Nephron progenitor cell (in vitro differentiated cells): ENCODE results near the gene DPYSL4.
"Not testable (repeated sequence)": the region's sequence is repeated elsewhere in the genome, so short reads cannot be mapped to it uniquely, and the experiment has no call there.

ENCODE experiments used
- DNase-seq: peaks from one replicate; pipeline ENCODE4 v3.0.0; 2021
- H3K27ac Mint-ChIP-seq: 2 replicates; pipeline ENCODE4 v1.8.0; 2021; ENCODE audit warnings: mild to moderate bottlenecking, moderate library complexity, mixed read lengths
- H3K27me3 Mint-ChIP-seq: 2 replicates; pipeline ENCODE4 v1.8.0; 2021; ENCODE audit warnings: mild to moderate bottlenecking, low read depth, mixed read lengths; ENCODE audit not compliant: poor library complexity
- H3K36me3 Mint-ChIP-seq: 2 replicates; pipeline ENCODE4 v1.8.0; 2021; ENCODE audit warnings: low read depth, mixed read lengths
- H3K4me1 Mint-ChIP-seq: 2 replicates; pipeline ENCODE4 v1.8.0; 2021; ENCODE audit warnings: mixed read lengths
- H3K4me3 Mint-ChIP-seq: 2 replicates; pipeline ENCODE4 v1.8.0; 2021; ENCODE audit warnings: mild to moderate bottlenecking, moderate library complexity, mixed read lengths
- H3K9me3 Mint-ChIP-seq: 2 replicates; pipeline ENCODE4 v1.8.0; 2021; ENCODE audit warnings: mild to moderate bottlenecking, moderate library complexity, mixed read lengths
- CTCF ChIP-seq: fragments of 200-600 bp; sonication (generic); IDR thresholded peaks from 2 replicates; pipeline ENCODE4 v1.5.0; 2021; ENCODE audit warnings: antibody characterized with exemption

DPYSL4 gene

GRCh38 chr10:132155723-132156381 is 30.9 kb upstream of the DPYSL4 start:
- DNase-seq = no peak
- Mint-ChIP-seq H3K27me3 (peaks cover 10% of the 10 kb centered on the region), H3K4me3 (no peak overlapping the region), H3K36me3 (no peaks in the 10 kb centered on the region), H3K4me1 (no peaks in the 10 kb centered on the region), H3K27ac (no peak overlapping the region), H3K9me3 (no peaks in the 10 kb centered on the region)
- TF ChIP-seq CTCF = no peak

GRCh38 chr10:132156382-132156781 is 30.4 kb upstream of the DPYSL4 start:
- TF ChIP-seq CTCF = no peak
- Mint-ChIP-seq H3K27me3 (peaks cover 10% of the 10 kb centered on the region), H3K4me3 (no peak overlapping the region)

GRCh38 chr10:132157101-132157500 is 29.6 kb upstream of the DPYSL4 start:
- H3K27me3 Mint-ChIP-seq = peaks cover 12% of the 10 kb centered on the region
- no peak for DNase-seq
- no peak overlapping the region for H3K4me3 Mint-ChIP-seq
- peaks cover 4% of the 10 kb centered on the region for H3K4me1 Mint-ChIP-seq
- no peak for TF ChIP-seq CTCF
- H3K27ac Mint-ChIP-seq = no peak overlapping the region
- no peaks in the 10 kb centered on the region for H3K36me3 Mint-ChIP-seq
- H3K9me3 Mint-ChIP-seq = no peaks in the 10 kb centered on the region

More at GRCh38 chr10:132156382-132156781, 30.4 kb upstream of the DPYSL4 start:
- H3K9me3 Mint-ChIP-seq = no peaks in the 10 kb centered on the region
- H3K27ac Mint-ChIP-seq = no peak overlapping the region
- H3K36me3 Mint-ChIP-seq = no peaks in the 10 kb centered on the region
- no peaks in the 10 kb centered on the region for H3K4me1 Mint-ChIP-seq
- DNase-seq = no peak

GRCh38 chr10:132158122-132158741 is 28.5 kb upstream of the DPYSL4 start:
- Mint-ChIP-seq H3K27me3 (peaks cover 7% of the 10 kb centered on the region), H3K36me3 (no peaks in the 10 kb centered on the region)
- TF ChIP-seq CTCF = no peak

GRCh38 chr10:132158823-132159222 is 27.9 kb upstream of the DPYSL4 start:
- H3K9me3 Mint-ChIP-seq = no peaks in the 10 kb centered on the region
- H3K27me3 Mint-ChIP-seq = peaks cover 7% of the 10 kb centered on the region
- H3K4me3 Mint-ChIP-seq = no peak overlapping the region
- no peak for DNase-seq
- H3K36me3 Mint-ChIP-seq = no peaks in the 10 kb centered on the region
- peaks cover 14% of the 10 kb centered on the region for H3K4me1 Mint-ChIP-seq
- H3K27ac Mint-ChIP-seq = no peak overlapping the region
- TF ChIP-seq CTCF = no peak

More at GRCh38 chr10:132158122-132158741, 28.5 kb upstream of the DPYSL4 start:
- H3K4me3 Mint-ChIP-seq = no peak overlapping the region
- DNase-seq = no peak
- peaks cover 9% of the 10 kb centered on the region for H3K4me1 Mint-ChIP-seq
- H3K9me3 Mint-ChIP-seq = no peaks in the 10 kb centered on the region
- H3K27ac Mint-ChIP-seq = no peak overlapping the region

- not testable (repeated sequence) for H3K9me3 Mint-ChIP-seq, DNase-seq, H3K4me3 Mint-ChIP-seq, H3K36me3 Mint-ChIP-seq, H3K27ac Mint-ChIP-seq
- Mint-ChIP-seq H3K27me3 (peaks cover 11% of the 10 kb centered on the region), H3K4me1 (peaks cover 18% of the 10 kb centered on the region)
These were observed 27.2 kb upstream of the DPYSL4 start for GRCh38 chr10:132159302-132160230.

- H3K27me3 Mint-ChIP-seq = peaks cover 12% of the 10 kb centered on the region
- DNase-seq, H3K27ac Mint-ChIP-seq: not testable (repeated sequence)
These were observed 26.5 kb upstream of the DPYSL4 start for GRCh38 chr10:132160231-132160630.

GRCh38 chr10:132160834-132161622 is 25.7 kb upstream of the DPYSL4 start:
- not testable (repeated sequence) for DNase-seq, H3K36me3 Mint-ChIP-seq, H3K9me3 Mint-ChIP-seq, H3K27ac Mint-ChIP-seq, H3K4me3 Mint-ChIP-seq
- H3K27me3 Mint-ChIP-seq = peaks cover 12% of the 10 kb centered on the region
- peaks cover 20% of the 10 kb centered on the region for H3K4me1 Mint-ChIP-seq

More at GRCh38 chr10:132160231-132160630, 26.5 kb upstream of the DPYSL4 start:
- H3K4me1 Mint-ChIP-seq = peaks cover 20% of the 10 kb centered on the region
- H3K4me3 Mint-ChIP-seq, H3K36me3 Mint-ChIP-seq, H3K9me3 Mint-ChIP-seq: not testable (repeated sequence)
